NOMO-1 treated with DMSO at 0.1 percent for 48 hours (cell line): ENCODE measurements around the gene CAVIN1.

Source experiments
- DNase-seq: peaks from one replicate; lab custom pipeline; 2025; ENCODE audit not compliant: unreplicated experiment; lab: John Stamatoyannopoulos, UW

The CAVIN1 gene

GRCh38 chr17:42436391-42436790 is 13.3 kb upstream of the CAVIN1 start:
- no peak for DNase-seq

DNA sequence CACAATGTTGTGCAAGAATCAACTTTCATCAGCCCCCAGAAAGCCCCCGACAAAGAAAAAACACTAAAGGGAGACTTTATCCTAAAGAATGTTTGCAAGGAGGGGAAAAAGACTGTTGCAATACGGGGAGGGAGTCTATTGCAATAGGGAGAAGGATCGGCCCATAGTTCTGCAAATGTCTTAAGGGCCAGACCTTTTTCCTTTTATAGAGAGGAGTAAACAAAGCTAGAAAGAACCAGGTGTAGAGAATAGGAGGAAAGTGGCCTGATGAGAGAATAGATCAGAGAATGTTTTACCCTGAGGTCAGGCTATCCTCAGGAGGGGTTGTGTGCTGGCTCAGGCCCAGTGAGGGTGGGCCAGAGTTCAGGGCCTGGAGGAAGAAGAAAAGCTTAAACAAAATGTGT is 8.7 kb upstream of the CAVIN1 start:
- DNase-seq: no peak

GRCh38 chr17:42429726-42430447 is 6.8 kb upstream of the CAVIN1 start:
- DNase-seq: no peak

GRCh38 chr17:42428141-42428944 is 5.3 kb upstream of the CAVIN1 start:
- peak; percentile 57 for DNase-seq

- DNase-seq: no peak
These were observed 2.0 kb upstream of the CAVIN1 start for GRCh38 chr17:42424991-42425610.

- DNase-seq: no peak
These were observed 710 bp upstream of the CAVIN1 start for GRCh38 chr17:42423766-42424165.

- DNase-seq: no peak
These were observed 571 bp downstream of the CAVIN1 start for GRCh38 chr17:42422412-42422957.

GRCh38 chr17:42421507-42422338 is 1.3 kb downstream of the CAVIN1 start:
- no peak for DNase-seq

DNA sequence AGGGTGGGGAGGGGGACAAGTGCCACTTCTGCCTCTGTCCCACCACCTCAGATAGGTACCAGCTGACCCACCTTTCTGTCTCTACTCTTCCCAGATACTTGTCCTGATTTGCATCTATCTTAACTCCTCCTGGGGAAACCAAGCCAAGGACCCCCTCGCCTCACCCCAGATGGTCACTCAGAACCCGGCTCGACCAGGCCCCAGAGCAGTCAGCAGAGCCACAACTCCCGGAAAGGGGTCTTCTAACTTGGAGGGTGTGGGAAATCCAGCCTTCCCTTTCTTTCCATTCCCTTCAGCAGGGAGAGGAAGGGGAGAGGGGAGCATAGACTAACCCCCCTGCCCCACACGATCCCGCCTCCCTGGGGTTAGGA is 1.9 kb downstream of the CAVIN1 start:
- no peak for DNase-seq

DNA sequence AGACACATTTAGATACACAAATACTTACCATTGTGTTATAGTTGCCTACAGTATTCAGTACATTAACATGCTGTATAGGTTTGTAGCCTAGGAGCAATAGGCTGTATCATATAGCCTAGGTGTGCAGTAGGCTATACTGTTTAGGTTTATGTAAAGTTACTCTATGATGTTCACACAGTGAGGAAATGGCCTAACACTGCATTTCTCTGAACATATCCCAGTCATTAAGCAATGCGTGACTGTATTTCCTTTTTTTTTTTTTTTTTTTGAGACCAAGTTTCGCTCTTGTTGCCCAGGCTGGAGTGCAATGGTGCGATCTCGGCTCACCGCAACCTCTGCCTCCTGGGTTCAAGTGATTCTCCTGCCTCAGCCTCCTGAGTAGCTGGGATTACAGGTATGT is 5.1 kb downstream of the CAVIN1 start:
- DNase-seq: peak; percentile 65

GRCh38 chr17:42414704-42415409 is 8.2 kb downstream of the CAVIN1 start:
- no peak for DNase-seq

GRCh38 chr17:42413464-42414040 is 9.5 kb downstream of the CAVIN1 start:
- DNase-seq: no peak

- no peak for DNase-seq
These were observed 11.0 kb downstream of the CAVIN1 start for GRCh38 chr17:42411905-42412679.

DNA sequence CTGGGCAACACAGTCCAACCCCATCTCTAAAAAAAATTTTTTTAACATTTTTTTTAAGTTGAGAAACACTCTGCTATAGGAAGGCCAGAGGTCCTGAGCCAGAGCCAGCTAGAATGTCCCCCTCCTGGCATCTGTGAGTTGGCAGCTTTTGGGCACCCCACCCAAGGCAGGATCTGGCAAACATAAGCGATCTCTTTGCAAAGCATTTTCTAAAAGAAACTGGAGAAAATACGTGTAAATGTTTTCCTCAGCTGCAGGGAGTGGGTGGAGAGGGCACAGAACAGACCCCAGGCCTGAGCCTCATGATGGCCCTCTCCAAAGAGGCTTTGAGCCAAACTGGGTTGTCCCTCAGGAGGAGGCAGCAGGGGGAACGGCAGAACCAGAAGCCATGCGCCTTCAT is 11.7 kb downstream of the CAVIN1 start:
- no peak for DNase-seq

DNA sequence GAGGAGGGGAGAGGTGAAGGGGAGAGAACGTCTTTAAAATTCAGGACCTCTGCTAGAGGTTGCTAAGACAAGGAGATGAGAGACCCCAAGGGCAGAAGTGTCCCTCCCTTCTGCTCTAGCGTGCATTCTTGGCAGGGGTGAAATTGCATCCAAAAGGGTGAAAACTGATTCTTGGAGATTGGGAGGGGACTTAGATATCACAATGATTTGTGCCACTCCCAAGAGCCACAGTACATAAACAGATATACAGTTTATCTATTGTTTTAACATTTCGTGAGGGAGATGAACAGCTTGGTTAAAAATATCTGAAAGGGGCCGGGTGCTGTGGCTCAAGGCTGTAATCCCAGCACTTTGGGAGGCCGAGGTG is 12.8 kb downstream of the CAVIN1 start:
- no peak for DNase-seq

DNA sequence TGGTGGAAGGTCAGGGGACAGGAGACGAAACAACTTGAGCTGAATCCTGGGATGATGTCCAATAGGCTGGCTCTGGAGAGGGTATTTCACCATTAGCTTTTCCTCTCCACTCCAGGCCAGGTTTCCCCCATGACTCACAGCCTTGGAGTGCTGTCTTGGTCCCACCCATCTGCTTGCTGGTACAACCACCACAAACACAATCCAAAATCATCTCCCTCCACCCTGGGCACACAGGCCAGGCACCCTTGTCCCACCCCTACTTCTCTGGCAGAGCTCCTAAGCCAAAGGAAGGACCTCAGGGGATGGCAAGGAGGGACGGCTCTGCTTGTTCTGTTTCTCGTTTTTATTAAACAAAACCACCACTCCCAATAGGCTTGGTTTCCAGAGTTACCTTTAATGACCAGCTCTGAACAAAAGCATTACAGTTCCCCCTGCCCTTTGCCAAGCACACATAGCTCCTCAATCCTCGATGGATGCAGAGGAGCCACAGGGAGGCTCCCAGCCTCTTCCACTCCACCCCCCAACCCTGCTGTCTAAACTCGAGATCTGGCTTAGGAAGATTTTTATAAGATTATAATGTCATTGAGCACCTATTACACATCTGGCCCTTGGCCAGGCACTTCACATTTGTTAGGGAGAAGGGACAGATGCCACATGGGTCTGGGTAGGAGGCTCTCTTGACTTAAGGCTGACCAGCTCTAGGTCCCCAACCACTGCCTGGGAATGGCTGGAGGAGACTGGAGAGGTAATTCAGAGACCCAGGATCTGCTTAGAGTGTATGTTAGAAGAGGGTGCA is 13.3 kb downstream of the CAVIN1 start:
- DNase-seq: no peak

DNA sequence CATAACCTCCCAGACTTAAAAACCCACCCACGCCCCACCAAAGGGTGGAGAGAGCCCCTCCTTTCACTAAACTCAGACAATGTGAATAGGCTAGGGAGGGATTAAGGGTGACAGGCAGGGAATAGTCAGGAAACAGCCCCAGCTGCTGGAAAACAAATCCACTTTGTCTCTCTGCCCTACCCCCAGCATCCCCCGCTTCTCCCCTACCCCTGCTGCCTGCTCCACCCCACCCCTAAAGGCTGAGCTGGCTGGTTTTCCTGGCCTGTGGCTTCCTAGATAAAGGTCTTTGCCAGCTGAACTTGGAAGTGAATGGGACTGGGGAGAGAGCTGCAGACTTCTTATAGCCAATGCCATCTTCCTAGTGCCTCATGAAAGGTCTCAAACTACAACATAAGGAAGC is 15.0 kb downstream of the CAVIN1 start:
- DNase-seq: no peak

DNA sequence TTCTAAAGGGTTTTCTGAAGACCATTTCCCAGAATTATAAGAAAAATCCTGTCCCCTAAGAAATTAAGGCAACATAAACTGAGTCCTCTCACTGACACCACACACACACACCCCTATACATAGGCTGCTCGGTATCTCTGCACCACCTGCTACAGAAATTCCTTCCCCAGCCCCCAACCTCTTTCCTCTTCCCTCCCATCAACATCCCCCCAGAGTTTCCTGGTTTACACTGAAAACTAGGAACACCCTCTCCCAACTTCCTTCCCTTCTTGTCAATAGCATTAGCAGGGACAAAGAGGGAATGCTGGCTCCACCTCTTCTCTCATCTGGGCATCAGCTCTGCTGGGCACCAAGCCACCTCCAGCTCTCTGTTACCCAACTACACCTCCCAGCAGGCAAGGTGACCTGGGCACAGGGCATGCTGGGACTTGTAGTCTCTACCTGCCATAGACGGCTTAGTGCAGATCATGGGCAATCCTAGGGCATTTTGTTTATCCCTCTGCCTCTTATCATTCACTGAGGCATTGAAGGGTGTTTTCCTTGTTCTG is 15.7 kb downstream of the CAVIN1 start:
- peak; percentile 39 for DNase-seq
